Stimulated activated CD8-positive, alpha-beta memory T cell treated with anti-CD3 and anti-CD28 coated beads, Interleukin-15, amount 100 ng/mL, for 48 hours (primary cell): ENCODE measurements around the gene PKD1L1.
"Not testable (repeated sequence)": the region's sequence is repeated elsewhere in the genome, so short reads cannot be mapped to it uniquely, and the experiment has no call there.

ENCODE experiments used
- DNase-seq, 2 donors: peaks; one replicate each; pipeline ENCODE4 v3.0.0-alpha.2; 2020; ENCODE audit warnings: low read depth in 2 of 2

The PKD1L1 gene

DNA sequence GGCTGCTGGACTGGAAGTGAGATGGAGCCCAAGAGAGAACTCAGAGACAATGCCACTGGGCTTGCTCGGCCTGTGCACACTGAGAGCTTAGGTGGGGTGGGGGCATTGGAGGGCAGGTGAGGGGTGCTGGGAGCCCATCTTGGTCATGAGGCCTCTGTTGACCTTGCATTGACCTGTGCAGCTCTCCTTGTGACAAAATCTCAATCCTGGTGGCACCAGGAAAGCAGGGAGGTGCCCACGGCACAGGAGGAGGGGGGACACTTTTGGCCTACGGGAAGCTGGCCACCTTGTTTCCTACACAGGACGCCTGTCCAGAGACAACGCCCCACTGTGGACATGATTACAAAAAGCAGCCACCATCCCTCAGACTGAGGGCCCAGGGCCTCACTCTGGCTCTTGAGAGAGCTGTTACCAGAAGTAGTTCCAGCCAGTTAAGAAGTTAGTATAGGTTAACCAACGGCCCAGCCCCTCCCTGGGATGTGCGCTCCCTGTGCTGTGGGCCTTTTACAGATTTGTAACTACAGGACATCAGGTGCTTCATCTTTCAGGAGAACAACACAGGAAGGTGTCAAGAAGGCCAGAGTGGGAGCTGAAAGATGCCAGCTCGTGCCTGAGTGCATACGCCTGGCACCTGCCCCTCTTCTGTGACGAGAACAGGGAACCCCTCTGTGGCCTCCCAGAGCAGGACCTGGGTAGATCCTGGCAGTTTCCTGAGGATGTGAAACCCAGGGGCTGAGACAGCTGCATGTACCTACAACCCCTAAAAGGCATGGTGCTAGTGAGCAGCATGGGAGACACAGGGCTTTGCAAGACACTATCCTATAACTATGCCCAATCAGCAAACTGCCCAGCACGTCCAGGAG, 10.3 kb downstream of the PKD1L1 start:
- DNase-seq, result no peak

DNA sequence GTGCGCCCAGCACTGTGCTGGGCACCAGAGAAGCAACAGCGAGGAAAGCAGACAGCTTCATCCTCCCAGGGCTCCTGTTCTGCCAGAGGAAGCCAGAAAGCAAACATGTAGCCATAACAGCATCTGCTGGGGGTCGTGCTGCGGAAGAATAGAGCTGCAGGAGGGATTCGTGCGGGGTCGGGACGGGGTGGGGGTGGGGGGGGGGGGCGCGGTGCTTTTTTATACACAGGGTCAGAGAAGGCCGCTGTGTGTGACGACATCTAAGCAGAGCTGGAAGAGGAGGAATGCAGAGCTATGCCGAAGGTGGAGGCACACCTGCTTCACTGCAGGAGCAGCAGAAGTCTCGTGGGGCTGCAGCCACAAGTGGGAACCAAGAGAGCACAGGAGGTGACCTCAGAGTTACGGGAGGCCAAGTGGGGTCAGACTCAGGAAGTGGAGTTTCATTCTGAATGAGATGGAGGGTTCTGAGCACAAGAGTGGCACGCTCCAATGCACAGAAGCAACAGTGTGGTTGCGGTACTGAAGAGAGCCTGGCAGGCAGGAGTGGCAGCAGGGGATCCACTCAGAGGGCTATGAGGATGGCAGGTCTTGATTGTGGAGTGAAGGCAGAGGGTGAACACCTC, 11.1 kb downstream of the PKD1L1 start:
- peak; percentile 30 to 38 for DNase-seq

DNA sequence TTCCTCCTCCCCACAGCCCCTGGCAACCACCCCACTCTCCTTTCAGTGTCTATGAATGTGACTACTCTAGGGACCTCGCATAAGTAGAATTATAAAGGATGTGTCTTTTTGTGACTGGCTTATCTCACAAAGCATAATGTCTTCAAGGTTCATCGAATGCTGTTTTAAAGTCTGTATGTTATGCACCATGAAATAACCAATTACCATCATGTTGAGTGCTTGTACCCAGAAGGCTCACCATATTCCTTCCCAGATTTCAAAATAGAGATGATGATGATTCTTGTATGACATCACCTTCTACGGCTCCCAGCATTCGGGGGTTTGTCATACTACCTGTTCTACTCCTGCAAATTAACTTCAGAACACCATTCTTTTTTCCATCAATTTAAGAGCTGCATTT, 11.9 kb downstream of the PKD1L1 start:
- DNase-seq, result no peak

DNA sequence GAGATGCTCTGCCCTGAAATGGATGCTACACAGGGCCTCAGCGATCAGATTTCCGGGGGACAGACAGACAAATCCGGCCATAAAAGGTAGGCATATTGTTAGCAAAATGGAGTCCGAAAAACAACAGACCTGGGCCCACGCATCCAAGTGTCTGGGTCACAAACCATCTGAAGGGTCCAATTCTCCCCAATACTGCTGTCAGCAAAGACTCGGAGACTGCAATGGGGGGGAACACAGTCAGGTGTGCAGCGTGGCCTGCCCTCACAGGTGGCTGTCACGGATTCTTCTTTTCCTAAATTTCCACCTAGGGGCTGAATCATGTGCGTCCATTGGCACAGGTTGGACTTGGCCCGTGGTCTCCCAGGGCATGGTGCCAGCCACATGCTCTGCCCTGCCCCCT, 12.9 kb downstream of the PKD1L1 start:
- no peak for DNase-seq

DNA sequence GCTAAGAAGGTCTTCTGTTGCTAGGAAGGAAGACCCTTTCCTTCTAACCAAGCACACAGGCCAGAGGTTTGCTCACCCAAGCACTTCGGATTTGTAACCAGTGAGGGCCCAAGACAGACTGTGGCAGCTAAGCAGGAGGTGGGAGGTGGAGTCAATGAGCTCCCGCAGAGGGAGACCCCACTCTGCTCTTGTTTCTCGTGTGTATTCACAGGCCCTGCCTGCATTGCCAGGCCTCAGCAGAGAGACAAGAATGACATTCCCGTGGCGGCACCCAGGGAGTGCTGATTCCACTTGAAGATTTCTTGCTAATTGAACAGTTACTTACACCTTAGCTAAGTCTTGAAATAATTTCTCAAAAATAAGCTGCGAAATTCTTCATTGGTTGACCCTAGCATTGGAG, 13.4 kb downstream of the PKD1L1 start:
- DNase-seq, result no peak

DNA sequence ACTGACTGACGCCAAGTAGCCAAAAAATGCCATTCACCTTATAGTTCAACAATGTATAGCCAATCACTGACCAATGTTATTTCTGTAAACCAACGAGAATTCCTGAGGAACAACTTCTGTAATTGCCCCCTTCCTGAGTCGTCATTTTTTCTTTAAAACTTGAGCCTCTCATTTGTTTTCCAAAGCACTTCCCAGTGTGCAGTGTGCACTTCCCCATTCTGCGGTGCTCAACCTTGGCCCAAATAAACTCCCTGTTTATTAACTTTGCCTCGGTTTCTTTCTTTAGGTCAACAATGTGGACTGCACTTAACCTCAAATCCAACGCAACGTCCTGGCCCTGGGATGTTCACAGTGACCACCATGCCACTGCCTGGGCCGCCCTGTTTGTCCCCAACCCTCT, 15.1 kb downstream of the PKD1L1 start:
- no peak for DNase-seq

DNA sequence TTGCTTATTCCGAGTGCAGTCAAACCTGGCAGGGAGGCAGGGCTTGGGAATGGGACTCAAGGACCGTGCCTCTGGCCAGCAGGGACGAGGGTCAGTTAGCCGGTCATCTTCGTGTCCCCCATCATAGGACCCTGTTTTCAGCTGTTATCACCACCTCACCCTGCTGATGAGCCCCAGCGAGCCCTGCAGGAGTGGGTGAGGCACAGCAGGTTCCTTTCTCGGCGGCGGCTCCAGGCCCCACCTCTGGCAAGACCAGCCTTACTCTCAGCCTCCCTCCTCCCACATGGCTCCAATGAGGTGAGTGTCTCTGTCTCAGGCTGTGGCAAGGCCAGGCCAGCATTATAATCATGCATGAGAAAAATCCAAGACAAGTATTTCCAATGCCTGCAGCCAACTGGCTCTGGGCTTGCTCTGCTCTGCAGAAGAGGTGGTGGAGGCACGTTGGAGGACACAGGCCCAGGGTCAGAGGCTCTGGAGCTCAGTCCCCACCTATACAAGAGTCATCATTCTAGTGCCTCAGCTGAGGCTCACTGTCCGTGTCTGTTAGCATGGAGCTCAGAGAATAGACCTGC, 15.7 kb downstream of the PKD1L1 start:
- no peak for DNase-seq

DNA sequence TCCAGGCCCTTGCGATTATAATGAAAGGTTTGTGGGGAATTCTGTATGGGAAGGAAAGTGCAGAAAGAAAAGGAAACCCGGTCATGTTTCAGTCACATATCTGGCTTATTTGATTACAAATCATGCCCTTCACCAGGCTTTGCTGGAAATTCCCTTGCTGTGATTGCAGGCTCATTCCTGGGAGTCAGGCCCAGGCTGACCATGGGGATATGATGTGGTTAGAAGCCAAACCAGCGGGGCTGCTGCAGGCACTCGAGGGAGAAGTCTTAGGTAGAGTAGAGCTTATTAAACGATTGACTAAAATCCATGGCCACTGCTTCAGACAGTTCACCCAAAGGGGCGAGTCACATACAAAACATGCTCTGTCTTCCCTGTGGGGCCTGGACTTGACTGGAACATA, 16.2 kb downstream of the PKD1L1 start:
- no peak for DNase-seq

DNA sequence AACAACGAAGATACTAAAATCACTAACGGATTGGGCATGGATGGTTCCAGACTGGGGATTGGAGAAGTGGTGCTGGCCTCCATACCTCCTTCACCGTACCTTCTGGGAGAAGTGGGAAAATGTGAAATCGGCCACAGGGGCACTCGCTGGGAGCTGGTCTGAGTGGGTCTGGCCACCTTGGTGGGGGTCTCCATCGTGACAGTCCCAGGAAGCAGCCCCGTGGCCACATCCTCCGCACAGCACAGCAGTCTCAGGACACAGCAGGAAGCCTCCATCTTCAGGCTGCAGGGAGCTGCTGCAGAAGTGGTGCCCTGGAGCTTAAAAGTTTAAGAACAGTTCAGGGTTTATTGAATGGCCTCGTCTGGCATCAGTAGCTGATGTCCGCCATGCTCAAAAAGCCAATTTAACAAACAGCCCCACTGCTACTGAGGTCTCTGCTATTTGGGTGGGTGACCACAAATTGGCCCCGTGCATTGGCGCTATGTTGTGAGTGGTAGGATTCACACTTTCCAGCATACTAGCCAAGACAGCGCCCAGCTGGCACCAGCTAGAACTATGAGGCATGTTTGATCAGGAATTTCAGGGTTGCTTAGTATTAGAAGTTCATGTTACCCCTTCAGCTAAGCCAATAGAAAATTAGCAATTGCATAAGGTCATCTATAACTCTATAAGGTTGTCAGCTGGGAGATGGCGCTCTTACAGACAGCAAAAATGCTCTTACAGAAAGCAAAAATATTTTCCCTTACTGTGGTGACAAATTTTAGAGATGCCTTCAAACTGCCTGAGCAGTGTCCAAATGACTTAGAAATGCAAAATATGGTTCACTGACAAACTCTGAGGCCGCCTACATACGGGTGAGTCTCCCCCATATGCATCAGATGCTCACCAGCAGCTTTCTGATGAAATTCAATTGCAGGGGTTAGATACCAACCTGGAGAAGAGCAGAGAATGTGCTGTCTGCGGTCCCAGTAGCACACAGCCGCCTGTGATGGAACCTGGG, 17.0 kb downstream of the PKD1L1 start:
- no peak for DNase-seq

DNA sequence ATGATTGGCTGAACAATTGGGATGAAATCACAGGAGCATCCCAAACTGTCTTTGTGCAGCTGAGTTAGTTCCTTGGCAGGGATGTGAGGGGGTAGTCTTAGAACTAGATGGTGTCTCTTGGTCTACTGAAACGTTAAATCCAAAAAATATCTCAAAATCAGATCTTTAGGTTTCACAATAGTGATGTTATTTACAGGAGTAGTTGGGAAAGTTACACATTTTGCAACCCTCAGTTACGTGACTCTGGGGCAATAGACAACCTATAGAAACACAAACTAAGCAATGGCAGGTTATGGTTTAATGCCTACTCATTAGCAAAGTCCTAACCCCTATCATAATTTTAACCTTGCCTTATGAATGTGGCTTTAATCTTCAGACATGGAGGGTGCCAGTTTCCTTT, 24.0 kb downstream of the PKD1L1 start:
- DNase-seq, result no peak

DNA sequence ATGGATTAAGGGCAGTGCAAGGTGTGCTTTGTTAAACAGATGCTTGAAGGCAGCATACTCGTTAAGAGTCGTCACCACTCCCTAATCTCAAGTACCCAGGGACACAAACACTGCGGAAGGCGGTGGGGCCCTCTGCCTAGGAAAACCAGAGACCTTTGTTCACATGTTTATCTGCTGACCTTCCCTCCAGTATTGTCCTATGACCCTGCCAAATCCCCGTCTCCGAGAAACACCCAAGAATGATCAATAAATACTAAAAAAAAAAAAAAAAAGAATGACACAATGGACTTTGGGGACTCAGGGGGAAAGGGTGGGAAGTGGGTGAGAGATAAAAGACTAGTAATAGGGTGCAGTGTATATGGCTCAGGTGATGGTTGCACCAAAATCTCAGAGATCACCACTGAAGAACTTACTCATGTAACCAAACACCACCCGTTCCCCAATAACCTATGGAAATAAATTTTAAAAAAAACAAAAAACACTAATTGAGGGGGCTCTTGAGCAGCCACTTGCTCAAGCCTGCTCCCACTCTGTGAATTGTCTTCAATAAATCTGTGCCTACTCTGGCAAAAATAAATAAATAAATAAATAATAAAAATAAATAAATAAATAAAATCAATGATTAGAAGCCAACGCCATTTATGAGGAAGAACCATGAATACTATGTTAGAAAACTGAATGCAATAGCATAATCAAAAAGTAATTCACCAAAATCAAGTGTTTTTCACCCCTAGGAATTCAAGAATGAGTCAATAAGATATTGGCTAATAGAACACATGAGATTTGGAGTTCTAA, 25.0 kb downstream of the PKD1L1 start:
- not testable (repeated sequence) for DNase-seq

DNA sequence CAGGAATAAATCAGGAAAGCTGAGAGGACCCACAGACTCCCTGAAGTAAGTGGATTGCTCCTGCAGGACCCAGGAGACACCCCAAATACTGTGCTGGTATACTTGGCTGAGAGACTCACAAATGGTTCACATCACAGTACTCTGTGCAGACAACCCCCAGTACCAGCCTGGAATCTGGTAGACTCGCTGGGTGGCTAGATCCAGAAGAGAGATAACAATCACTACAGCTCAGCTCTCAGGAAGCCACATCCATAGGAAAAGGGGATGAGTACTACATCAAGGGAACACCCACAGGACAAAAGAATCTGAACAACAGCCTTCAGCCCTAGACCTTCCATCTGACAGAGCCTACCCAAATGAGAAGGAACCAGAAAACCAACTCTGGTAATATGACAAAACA, 31.8 kb downstream of the PKD1L1 start:
- not testable (repeated sequence) for DNase-seq

DNA sequence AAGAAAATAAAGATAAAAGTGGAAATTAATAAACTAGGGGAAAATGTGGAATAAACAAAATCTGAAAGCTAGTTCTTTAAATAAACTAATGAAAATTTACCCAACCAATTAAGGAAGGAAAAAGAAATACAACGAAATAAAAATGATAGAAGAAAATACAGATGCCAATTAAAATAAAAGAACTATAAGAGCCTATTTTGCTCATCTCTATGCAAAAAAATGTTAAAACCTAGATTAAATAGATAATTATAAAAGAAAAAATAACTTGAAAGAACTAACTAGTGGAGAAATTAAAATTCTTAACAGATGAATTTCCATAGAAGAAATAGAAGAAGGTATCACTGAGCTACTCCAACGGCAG, 32.7 kb downstream of the PKD1L1 start:
- no peak for DNase-seq

DNA sequence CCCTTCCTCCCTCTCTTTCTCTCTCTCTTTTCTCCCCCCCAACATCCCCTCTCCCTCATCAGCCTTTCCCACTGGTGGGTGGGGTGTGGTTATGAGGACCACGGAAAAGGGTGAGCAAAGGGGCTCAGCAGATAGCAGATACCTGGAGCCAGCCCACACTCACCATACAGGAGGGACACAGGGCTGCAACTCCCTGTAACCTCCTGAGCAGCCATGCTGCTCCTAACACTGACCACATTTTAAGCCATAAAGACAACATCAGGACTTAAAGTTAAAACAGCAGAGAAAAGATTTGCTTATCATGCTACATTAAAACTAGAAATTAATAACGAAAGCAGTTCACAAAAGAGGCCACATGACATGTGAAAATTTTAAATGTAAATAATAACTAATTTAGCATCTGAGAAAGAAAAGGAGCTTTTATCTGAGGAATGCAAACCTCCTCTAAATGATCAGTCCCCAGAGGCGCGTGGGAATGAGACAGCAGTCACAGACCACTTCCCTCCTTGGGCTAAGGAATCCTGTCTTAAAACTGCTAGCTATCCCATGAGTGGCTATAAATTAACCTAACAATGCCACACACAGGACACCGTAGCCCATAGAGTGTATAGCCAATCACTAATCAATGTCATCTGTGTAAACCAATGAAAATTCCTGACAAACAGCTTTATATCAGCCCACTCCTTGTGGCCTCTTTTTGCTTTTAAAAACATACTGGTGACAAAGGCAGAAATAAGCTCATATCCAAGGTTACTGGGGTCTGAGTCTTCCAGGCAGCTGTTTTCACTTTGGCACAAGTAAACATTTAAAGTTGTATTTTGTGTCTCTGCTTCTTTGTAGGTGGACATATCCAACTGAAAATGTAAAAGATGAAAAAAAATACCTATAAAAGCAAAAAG, 33.3 kb downstream of the PKD1L1 start:
- DNase-seq, result no peak

DNA sequence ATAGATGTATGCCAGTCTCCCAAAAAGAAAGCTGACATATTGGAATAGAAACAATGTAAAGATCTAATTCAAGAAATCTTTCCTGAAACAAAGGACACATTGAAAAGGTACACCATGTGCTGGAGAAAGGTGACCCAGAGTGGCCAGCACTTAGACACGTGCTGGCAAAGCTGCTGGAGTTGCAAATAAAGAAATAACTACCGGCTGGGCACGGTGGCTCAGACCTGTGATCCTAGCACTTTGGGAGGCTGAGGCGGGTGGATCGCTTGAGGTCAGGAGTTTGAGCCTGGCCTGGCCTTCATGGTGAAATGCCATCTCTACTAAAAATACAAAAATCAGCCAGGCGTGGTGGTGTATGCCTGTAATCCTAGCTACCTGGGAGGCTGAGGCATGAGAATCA, 35.9 kb downstream of the PKD1L1 start:
- no peak for DNase-seq

DNA sequence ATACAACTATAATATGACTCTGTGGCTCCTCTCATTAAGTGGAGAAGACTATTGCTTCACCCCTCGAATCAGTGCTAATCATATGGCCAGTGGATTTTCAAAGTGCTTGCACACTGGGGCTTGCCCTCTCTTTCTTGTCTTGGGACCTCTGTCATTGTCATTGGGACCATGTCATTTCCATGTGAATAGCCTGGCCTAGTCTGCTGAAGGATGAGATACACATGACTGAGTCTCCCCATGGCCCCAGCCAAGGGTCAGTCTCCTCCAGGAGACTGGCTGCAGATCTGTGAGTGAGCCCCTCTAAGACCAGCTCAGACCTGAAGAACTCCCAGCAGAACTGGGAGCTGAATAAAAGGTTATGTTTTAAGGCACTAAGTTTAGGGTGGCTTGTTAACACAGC, 39.5 kb downstream of the PKD1L1 start:
- DNase-seq, result no peak

DNA sequence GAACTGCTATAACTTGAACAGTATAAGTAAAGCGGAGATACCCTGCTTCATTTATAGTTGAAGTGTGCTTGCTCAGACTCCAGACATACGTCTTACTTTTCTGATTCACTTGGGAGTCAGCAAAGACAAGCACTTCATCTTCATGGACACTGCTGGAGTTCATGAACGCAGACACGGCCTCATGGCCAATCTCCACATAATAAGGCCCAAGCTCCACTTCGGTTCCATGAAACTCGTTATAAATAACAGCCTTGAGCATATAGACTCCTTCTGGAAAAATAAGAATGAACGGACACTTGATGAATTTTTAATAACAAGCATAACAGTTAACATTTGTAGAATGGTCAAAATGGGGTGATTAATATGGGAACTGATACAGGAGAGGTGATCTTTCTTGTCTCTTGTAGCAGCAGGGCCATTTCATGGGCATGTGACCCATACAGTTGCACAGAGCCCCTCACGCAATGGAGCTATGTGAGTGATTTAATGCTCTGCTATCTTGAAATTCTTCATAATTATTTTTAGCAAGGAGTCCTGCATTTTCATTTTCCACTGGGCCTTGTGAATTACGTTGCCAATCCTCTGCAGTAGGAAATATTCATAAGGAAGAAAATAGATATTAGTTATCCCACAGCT, 40.2 kb downstream of the PKD1L1 start:
- DNase-seq, result no peak

DNA sequence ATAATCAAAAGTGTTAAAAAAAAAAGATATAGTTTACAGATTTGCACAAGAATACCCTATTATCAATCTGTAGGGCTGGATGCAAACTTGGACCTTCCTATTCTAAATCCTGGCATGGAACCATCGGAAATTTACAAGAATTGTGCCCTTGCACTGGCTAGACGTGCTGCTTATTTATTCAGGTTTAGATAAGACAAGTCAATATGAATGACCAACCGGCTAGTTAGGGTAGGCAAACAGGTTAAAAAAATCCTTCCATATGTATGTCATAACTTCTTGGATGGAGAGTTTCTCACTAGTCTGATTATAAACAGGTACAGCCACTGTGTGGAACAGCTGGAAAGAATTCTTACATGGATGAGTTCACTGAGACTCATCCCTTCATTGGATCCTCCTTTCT, 41.4 kb downstream of the PKD1L1 start:
- no peak for DNase-seq

DNA sequence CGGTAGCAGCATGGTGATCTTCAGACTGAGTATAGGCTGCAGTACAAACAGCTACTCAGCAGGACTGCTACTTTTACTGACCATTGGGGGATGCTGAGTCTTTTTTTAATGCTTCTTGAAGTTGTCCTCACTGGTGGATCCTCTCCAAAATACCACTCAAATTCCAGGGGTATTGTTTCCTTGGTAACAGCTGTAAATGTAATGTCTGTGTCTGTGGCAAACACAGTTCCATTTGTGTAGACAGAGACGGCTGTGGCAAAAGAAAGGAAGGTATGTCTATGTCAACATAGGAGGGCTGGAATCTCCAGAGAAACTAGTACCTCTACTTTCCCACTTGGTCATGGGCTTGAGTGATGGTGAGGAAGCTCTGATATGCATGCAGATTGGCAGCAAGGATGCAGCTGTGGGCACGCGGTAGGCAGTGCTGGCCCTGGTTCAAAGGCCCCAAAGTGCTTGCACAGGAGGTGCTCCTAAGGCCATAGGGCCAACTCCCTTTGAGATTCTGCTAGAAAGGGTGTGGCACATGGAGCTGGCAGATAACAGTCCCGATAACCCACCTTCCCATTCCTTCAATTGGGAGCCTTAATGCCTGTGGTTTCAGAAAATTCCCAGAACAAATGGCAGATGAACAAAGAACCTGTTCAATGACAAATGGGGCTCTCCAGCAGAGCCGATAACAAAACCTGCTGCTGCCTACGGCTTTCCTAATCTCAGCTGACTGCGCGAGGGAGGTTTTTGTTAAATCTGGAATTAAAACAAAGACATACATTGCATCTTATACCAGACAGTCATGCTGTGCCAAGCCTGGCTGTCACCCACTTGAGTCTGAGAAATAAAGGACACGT, 43.0 kb downstream of the PKD1L1 start:
- no peak for DNase-seq
